Raji (cell line): ENCODE measurements around the gene LIFR.

ENCODE experiments used
- POLR2A ChIP-seq: IDR thresholded peaks from 2 replicates; pipeline ENCODE4 v1.6.1; 2011; ENCODE audit warnings: low read depth, low read length, control low read depth; ENCODE audit not compliant: insufficient read depth

The LIFR gene

DNA sequence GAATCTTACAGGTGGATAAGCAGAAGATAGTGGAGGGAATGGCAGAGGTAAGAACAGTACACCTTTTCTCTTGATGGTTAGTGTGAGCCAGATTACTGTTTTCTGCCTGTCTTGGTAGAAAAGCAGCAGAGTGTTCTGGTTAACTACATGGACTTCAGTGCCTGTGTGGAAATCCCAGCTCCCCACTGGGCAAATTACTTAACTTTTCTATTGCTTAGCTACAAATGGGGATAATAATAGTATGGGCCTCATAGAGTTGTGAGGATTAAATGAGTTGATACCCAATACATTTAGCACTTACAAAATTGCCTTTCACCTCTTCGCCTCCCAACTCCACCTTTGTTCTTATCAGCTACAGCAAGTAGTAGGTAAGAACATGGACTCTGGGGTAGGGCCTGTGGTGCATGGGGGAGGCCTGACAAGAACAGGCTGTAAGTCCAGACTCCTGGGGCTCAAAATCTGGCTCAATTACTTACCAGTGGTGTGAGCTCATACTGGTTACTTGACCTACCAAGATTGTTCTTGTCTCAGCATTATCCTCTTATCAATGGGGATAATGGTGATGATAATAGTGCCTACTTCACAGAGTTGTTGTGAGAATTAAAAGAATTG, 125.1 kb downstream of the LIFR start:
- TF ChIP-seq POLR2A, result no peak

GRCh38 chr5:38426986-38427950, 129.2 kb downstream of the LIFR start:
- no peak for TF ChIP-seq POLR2A

- no peak for TF ChIP-seq POLR2A
Measured at GRCh38 chr5:38426490-38426889, 130.0 kb downstream of the LIFR start.
